OCI-LY3 (cell line): ENCODE data around the gene ARF1.

ENCODE experiments used
- H2AFZ ChIP-seq: fragments of 200-600, 300-600 bp; shearing (Covaris generic); 2 replicates; pipeline ENCODE4 v1.6.0; 2014; ENCODE audit warnings: antibody characterized with exemption, low read depth, low read length
- H3K27ac ChIP-seq: fragments of 200-600, 300-600 bp; sonication (generic); 2 replicates; pipeline ENCODE4 v1.5.1; 2014; ENCODE audit warnings: mild to moderate bottlenecking, low read length, moderate library complexity, mixed read lengths
- H3K27me3 ChIP-seq: fragments of 200-600, 300-600 bp; sonication (generic); 2 replicates; pipeline ENCODE4 v1.6.1; 2014; ENCODE audit warnings: low read depth, low read length, mixed read lengths
- H3K36me3 ChIP-seq: fragments of 200-600, 300-600 bp; sonication (generic); replicated peaks from 2 replicates; pipeline ENCODE3; 2014; ENCODE audit warnings: low read depth, low read length, mixed read lengths
- H3K4me1 ChIP-seq: fragments of 300-600, 200-600 bp; sonication (generic); 2 replicates; pipeline ENCODE4 v1.6.1; 2014; ENCODE audit warnings: low read length, mixed read lengths
- H3K4me2 ChIP-seq: fragments of 200-600, 300-600 bp; sonication (generic); 2 replicates; pipeline ENCODE4 v1.6.1; 2014; ENCODE audit warnings: low read length, mixed read lengths
- H3K4me3 ChIP-seq: fragments of 300-600, 200-600 bp; sonication (generic); 2 replicates; pipeline ENCODE4 v1.5.1; 2014; ENCODE audit warnings: antibody characterized with exemption, mild to moderate bottlenecking, low read length, moderate library complexity
- H3K79me2 ChIP-seq: fragments of 300-600, 200-600 bp; shearing (Covaris generic); 2 replicates; pipeline ENCODE4 v1.6.1; 2014; ENCODE audit warnings: mild to moderate bottlenecking, low read length, mixed read lengths
- H3K9ac ChIP-seq: fragments of 300-600, 200-600 bp; shearing (Covaris generic); 2 replicates; pipeline ENCODE4 v1.6.0; 2014; ENCODE audit warnings: mild to moderate bottlenecking, low read length, moderate library complexity
- H3K9me3 ChIP-seq: fragments of 200-600, 300-600 bp; shearing (Covaris generic); 2 replicates; pipeline ENCODE4 v1.6.1; 2014; ENCODE audit warnings: low read length, mixed read lengths; ENCODE audit not compliant: insufficient read depth
- H4K20me1 ChIP-seq: fragments of 200-600, 300-600 bp; sonication (generic); 2 replicates; pipeline ENCODE4 v1.6.1; 2016; ENCODE audit warnings: low read length, mixed read lengths; ENCODE audit not compliant: insufficient read depth
- EZH2phosphoT487 ChIP-seq: fragments of 200-600 bp; shearing (Covaris generic); IDR thresholded peaks from 2 replicates; pipeline ENCODE4 v1.6.1; 2018; ENCODE audit warnings: antibody characterized with exemption, mixed run types, low read depth
- TF ChIP-seq, protein P1 (sequence below): fragments of 200-600, 300-600 bp; sonication (generic); IDR thresholded peaks from 2 replicates; pipeline ENCODE4 v1.5.1; 2014; ENCODE audit warnings: antibody characterized with exemption, low read length, low read depth

ARF1 gene

DNA sequence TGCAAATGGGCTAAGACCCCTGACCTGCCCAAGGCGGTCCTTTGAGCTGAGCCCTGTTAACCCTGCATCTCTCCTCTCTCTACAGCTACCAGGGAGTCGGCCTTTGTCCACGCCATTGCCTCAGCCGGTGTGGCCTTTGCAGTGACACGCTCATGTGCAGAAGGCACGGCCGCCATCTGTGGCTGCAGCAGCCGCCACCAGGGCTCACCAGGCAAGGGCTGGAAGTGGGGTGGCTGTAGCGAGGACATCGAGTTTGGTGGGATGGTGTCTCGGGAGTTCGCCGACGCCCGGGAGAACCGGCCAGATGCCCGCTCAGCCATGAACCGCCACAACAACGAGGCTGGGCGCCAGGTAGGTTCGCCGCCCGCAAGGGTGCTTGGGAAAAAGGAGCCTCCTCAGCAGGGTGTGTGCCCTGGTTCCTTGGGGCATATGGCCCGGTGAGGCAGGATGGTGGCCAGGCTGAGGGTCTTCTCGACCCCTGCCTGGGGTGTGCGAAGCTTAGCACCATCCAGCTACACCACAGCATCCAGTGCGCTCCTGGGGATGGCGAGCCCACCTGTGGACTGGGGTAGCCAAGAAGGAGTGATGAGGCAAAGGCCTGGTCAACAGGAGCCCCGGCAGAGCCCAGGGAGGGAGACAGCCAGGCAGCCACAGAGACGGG is 31.8 kb upstream of the ARF1 start:
- Histone ChIP-seq H3K9ac (no peak overlapping the region), H3K4me1 (no peaks in the 10 kb centered on the region), H3K27me3 (peaks cover 30% of the 10 kb centered on the region)

DNA sequence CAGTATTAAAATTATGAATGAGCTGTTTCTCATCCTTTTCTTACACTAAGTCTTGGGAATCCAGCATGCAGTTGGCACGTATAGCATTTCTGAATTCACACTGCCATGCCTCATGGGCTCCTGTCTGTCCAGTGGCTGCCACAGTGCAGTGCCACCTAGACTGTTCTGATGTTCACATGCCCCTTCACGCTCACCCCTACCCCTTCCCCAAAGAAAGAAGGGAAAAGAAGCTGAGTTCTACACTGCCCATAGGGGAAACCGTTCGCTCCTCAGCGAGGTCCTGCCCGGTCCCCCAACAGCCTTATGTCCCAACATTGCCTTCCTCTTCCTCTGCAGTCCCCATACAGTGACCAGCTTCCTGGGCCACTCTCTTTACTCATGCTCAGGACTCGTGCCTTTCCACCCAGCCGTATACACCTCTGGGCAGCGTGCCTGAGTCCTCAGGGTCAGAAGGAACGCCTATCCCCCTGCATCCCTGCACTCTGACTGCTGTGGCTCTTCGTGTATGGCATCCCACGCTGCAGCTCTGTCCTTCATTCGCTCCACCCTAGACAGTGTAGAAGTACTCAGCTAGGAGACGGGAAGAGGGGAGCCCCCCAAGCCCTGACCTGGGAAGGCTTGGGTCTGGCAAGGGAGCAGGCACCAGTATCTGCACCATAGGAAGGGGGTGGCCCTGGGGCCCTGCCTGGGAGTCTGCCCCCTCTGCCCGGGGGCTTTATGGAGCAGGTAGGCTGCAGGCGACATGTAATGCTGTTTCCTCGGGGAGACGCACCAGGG is 24.1 kb upstream of the ARF1 start:
- Histone ChIP-seq H3K9me3 (no peaks in the 10 kb centered on the region), H3K4me1 (no peaks in the 10 kb centered on the region), H3K79me2 (no peaks in the 10 kb centered on the region), H3K27ac (no peak overlapping the region), H3K27me3 (peaks cover 22% of the 10 kb centered on the region), H2AFZ (no peak overlapping the region), H3K9ac (no peak overlapping the region), H3K36me3 (no peaks in the 10 kb centered on the region), H3K4me3 (no peak overlapping the region), H3K4me2 (no peak overlapping the region), H4K20me1 (no peaks in the 10 kb centered on the region)
- TF ChIP-seq EZH2phosphoT487, result no peak
- TF ChIP-seq, protein P1, sequence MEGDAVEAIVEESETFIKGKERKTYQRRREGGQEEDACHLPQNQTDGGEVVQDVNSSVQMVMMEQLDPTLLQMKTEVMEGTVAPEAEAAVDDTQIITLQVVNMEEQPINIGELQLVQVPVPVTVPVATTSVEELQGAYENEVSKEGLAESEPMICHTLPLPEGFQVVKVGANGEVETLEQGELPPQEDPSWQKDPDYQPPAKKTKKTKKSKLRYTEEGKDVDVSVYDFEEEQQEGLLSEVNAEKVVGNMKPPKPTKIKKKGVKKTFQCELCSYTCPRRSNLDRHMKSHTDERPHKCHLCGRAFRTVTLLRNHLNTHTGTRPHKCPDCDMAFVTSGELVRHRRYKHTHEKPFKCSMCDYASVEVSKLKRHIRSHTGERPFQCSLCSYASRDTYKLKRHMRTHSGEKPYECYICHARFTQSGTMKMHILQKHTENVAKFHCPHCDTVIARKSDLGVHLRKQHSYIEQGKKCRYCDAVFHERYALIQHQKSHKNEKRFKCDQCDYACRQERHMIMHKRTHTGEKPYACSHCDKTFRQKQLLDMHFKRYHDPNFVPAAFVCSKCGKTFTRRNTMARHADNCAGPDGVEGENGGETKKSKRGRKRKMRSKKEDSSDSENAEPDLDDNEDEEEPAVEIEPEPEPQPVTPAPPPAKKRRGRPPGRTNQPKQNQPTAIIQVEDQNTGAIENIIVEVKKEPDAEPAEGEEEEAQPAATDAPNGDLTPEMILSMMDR, result no peak

More for the DNA sequence above, 31.8 kb upstream of the ARF1 start:
- Histone ChIP-seq H3K27ac (no peak overlapping the region), H3K79me2 (no peaks in the 10 kb centered on the region), H4K20me1 (no peaks in the 10 kb centered on the region), H3K36me3 (no peaks in the 10 kb centered on the region), H2AFZ (no peak overlapping the region), H3K4me3 (no peak overlapping the region), H3K9me3 (no peaks in the 10 kb centered on the region), H3K4me2 (no peak overlapping the region)
- TF ChIP-seq, protein P1, result no peak
- TF ChIP-seq EZH2phosphoT487, result no peak

DNA sequence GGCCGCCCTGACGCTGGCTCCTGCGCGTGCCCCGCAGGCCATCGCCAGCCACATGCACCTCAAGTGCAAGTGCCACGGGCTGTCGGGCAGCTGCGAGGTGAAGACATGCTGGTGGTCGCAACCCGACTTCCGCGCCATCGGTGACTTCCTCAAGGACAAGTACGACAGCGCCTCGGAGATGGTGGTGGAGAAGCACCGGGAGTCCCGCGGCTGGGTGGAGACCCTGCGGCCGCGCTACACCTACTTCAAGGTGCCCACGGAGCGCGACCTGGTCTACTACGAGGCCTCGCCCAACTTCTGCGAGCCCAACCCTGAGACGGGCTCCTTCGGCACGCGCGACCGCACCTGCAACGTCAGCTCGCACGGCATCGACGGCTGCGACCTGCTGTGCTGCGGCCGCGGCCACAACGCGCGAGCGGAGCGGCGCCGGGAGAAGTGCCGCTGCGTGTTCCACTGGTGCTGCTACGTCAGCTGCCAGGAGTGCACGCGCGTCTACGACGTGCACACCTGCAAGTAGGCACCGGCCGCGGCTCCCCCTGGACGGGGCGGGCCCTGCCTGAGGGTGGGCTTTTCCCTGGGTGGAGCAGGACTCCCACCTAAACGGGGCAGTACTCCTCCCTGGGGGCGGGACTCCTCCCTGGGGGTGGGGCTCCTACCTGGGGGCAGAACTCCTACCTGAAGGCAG is 23.4 kb upstream of the ARF1 start:
- Histone ChIP-seq H3K4me1 (no peaks in the 10 kb centered on the region), H3K9ac (no peak overlapping the region), H3K4me3 (no peak overlapping the region), H3K27me3 (peaks cover 16% of the 10 kb centered on the region), H2AFZ (no peak overlapping the region), H3K27ac (no peak overlapping the region), H3K36me3 (no peaks in the 10 kb centered on the region), H4K20me1 (no peaks in the 10 kb centered on the region), H3K79me2 (no peaks in the 10 kb centered on the region), H3K9me3 (no peaks in the 10 kb centered on the region), H3K4me2 (no peak overlapping the region)
- TF ChIP-seq EZH2phosphoT487, result no peak
- TF ChIP-seq, protein P1, result no peak
